ENCODE measurements around the gene FBXO22.
A peak's percentile ranks its signal among the peaks of the same experiment; 100 is the strongest.
"Not testable (repeated sequence)": the region's sequence is repeated elsewhere in the genome, so short reads cannot be mapped to it uniquely, and the experiment has no call there.

FBXO22 gene

DNA sequence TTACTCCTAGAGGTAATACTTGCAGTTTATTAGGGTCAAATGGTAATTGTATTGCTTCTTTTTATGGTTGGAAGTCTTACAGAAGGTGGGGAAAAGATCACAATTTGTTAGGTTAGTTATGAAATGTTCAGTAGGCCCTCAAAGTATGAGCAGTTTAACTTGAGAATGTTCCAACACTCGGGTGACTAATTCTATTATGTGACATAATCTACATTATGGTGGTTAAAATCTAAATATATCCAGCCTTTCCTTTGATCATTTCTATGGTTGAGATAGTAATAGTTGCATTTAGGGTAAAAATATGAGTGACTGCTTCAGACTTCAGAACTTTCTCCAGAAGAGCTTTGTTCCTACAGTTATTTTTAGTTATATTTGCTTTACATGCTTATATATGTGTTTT lies 19.6 kb upstream of the FBXO22 start:
- in situ Hi-C loops (cut with HindIII; ENCODE audit: low pct_unique_long_range_greater_than_20kb, low sequenced_read_pairs), result no loop called here
- TF ChIP-seq JUND (IDR thresholded peaks at IDR 0.05; ENCODE audit: low read depth), result no peak
- no peak for DNase-seq (ENCODE audit: low read depth in 1 of 2, low spot score in 1 of 2)

DNA sequence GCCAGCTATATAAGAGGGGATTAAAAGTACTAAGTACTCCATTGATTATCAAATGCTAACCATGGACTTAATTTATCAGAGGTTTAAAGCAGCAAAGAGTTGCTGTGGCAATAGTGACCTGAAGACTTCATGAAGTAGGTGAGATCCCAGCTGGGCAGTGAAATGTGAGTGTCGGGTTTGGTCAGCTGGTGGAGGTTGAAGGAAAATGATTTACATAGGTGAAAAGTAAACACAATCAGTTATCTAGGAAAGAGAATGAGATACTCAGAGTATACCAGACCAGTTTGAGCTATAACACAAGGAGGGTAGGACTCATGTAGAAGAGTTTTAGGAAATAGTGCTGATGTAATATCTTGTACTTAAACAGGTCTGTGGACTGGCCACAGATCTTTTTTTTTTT lies 16.5 kb upstream of the FBXO22 start:
- DNase-seq (ENCODE audit: low read depth in 1 of 2, low spot score in 1 of 2), result no peak
- no peak for TF ChIP-seq JUND (IDR thresholded peaks at IDR 0.05; ENCODE audit: low read depth)
- in situ Hi-C loops (cut with HindIII; ENCODE audit: low pct_unique_long_range_greater_than_20kb, low sequenced_read_pairs), result no loop called here

- in situ Hi-C loops (cut with HindIII; ENCODE audit: low pct_unique_long_range_greater_than_20kb, low sequenced_read_pairs), result no loop called here
- no peak for DNase-seq (ENCODE audit: low read depth in 1 of 2, low spot score in 1 of 2)
- TF ChIP-seq JUND (IDR thresholded peaks at IDR 0.05; ENCODE audit: low read depth), result no peak
Observed at GRCh38 chr15:75891895-75892294, 11.8 kb upstream of the FBXO22 start.

DNA sequence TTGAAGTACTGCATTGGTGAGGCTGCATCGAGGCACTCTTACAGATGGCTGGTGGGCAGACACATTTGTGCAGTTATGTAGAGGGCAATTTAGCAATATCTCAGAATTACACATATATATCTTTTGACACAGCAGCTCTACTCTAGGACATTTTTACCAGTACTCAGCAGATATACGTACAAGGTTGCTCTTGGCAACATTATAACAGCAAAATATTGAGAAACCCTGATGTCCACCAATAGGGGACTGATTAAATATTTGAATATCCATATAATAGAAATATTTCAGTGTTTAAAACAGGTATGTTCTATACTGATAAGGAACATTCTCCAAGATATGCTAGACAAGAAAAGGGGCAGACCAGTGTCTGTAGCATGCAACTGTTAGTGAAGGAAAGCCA lies 7.9 kb upstream of the FBXO22 start:
- no peak for DNase-seq (ENCODE audit: low read depth in 1 of 2, low spot score in 1 of 2)
- no peak for TF ChIP-seq JUND (IDR thresholded peaks at IDR 0.05; ENCODE audit: low read depth)
- in situ Hi-C loops (cut with HindIII; ENCODE audit: low pct_unique_long_range_greater_than_20kb, low sequenced_read_pairs), result no loop called here

DNA sequence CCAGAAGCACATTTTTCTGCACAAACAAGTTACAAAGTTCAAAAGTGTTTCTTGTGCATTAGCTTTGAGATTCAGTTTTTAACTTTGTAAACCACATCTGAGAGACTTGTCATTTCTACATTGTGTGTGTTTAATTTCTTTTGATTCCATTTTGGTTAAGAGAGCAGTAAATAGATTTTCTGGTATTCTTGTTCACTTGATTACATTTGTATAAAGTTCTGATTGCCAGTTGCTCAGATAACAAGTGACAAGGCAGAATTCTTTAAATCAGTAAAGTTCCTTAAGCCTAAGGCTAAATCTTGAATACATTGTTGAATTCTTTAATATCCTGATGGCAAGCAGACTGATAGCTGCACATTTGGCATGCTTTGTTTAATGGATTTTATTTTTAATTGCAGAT lies 3.1 kb upstream of the FBXO22 start:
- in situ Hi-C loops (cut with HindIII; ENCODE audit: low pct_unique_long_range_greater_than_20kb, low sequenced_read_pairs), result no loop called here
- DNase-seq (ENCODE audit: low read depth in 1 of 2, low spot score in 1 of 2), result no peak
- TF ChIP-seq JUND (IDR thresholded peaks at IDR 0.05; ENCODE audit: low read depth), result no peak

DNA sequence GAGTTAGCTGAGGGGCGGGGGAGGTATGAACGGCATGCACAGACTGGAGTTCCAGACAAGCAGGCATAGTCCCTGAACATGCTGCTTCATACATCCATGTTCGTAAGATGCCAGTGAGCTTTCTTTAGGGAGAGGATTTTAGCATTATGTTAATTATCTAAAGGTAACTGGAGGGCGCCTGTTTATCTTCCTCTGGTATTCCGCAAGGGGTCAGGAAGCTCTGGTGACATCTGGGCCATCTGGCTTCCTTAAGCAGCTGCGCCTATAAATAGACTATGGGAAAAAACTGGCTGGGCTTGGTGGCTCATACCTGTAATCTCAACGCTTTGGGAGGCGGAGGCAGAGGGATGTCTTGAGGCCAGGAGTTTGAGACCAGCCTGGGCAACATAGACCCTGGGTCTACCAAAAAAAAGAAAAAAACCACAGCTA lies 1.5 kb upstream of the FBXO22 start:
- no peak for TF ChIP-seq JUND (IDR thresholded peaks at IDR 0.05; ENCODE audit: low read depth)
- in situ Hi-C loops (cut with HindIII; ENCODE audit: low pct_unique_long_range_greater_than_20kb, low sequenced_read_pairs), result no loop called here
- no peak for DNase-seq (ENCODE audit: low read depth in 1 of 2, low spot score in 1 of 2)

DNA sequence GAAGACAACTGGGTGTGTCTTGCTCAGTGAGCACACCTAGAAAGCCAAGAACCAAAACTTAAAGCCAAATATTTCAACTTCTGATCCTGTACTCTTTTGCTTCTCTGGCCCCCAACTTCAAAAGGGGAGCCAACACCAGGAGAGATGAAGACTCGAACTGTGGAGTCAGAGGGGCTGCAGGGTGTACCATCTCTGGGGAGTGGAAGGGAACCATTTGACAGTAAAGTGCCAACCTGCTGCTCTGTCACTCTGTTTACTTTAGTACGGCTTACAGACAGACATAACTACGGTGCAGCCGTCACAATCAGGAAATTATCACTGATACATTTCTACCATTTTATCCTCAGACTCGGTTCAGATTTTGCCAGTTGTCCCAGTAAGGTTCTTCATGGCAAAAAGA lies 1.6 kb downstream of the FBXO22 start:
- DNase-seq (ENCODE audit: low read depth in 1 of 2, low spot score in 1 of 2), result no peak
- in situ Hi-C loops (cut with HindIII; ENCODE audit: low pct_unique_long_range_greater_than_20kb, low sequenced_read_pairs), result no loop called here
- TF ChIP-seq JUND (IDR thresholded peaks at IDR 0.05; ENCODE audit: low read depth), result no peak

DNA sequence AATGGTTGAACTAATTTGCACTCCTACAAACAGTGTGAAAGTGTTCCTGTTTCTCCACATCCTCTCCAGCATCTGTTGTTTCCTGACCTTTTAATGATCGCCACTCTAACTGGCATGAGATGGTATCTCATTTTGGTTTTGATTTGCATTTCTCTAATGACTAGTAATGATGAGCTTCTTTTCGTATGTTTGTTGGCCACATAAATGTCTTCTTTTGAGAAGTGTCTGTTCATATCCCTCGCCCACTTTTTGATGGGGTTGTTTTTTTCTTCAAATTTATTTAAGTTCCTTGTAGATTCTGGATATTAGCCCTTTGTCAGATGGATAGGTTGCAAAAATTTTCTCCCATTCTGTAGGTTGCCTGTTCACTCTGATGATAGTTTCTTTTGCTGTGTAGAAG lies 6.7 kb downstream of the FBXO22 start:
- DNase-seq (ENCODE audit: low read depth in 1 of 2, low spot score in 1 of 2); in situ Hi-C loops (cut with HindIII; ENCODE audit: low pct_unique_long_range_greater_than_20kb, low sequenced_read_pairs): not testable (repeated sequence)

GRCh38 chr15:75916978-75917377 lies 13.3 kb downstream of the FBXO22 start:
- TF ChIP-seq JUND (IDR thresholded peaks at IDR 0.05; ENCODE audit: low read depth), result no peak
- DNase-seq (ENCODE audit: low read depth in 1 of 2, low spot score in 1 of 2), result no peak
- in situ Hi-C loops (cut with HindIII; ENCODE audit: low pct_unique_long_range_greater_than_20kb, low sequenced_read_pairs), result no loop called here

DNA sequence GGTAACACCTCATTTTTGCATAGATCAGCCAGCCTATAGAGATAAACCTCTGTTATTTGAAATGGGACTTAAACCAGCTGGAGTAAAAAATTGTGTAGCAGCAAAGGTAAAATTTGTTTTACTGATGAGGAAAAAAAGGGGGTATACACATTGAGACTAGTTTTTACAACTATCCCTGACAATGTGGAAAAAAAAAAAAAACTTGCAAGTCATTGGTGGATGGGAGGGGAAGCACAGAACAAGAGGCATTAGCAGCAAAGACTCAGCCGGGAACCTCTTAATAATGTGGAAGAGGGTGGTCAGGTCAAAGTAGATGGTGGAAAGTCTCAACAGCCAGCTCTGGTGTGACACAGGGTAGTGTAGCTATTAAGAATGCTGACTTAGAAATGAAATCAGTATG lies 14.5 kb downstream of the FBXO22 start:
- DNase-seq (ENCODE audit: low read depth in 1 of 2, low spot score in 1 of 2), result no peak
- no peak for TF ChIP-seq JUND (IDR thresholded peaks at IDR 0.05; ENCODE audit: low read depth)
- in situ Hi-C loops (cut with HindIII; ENCODE audit: low pct_unique_long_range_greater_than_20kb, low sequenced_read_pairs), result no loop called here

GRCh38 chr15:75920079-75920478 lies 16.4 kb downstream of the FBXO22 start:
- DNase-seq (ENCODE audit: low read depth in 1 of 2, low spot score in 1 of 2), result no peak
- in situ Hi-C loops (cut with HindIII; ENCODE audit: low pct_unique_long_range_greater_than_20kb, low sequenced_read_pairs), result no loop called here
- no peak for TF ChIP-seq JUND (IDR thresholded peaks at IDR 0.05; ENCODE audit: low read depth)

GRCh38 chr15:75921732-75922703 lies 18.3 kb downstream of the FBXO22 start:
- in situ Hi-C loops (cut with HindIII; ENCODE audit: low pct_unique_long_range_greater_than_20kb, low sequenced_read_pairs), result no loop called here

GRCh38 chr15:75923756-75924155 lies 20.1 kb downstream of the FBXO22 start:
- no peak for DNase-seq (ENCODE audit: low read depth in 1 of 2, low spot score in 1 of 2)
- TF ChIP-seq JUND (IDR thresholded peaks at IDR 0.05; ENCODE audit: low read depth), result no peak
- in situ Hi-C loops (cut with HindIII; ENCODE audit: low pct_unique_long_range_greater_than_20kb, low sequenced_read_pairs), result no loop called here

More at GRCh38 chr15:75921732-75922703, 18.3 kb downstream of the FBXO22 start:
- DNase-seq (ENCODE audit: low read depth in 1 of 2, low spot score in 1 of 2), result peak in 1 of 2 experiments; percentile 57
- TF ChIP-seq JUND (IDR thresholded peaks at IDR 0.05; ENCODE audit: low read depth), result no peak

DNA sequence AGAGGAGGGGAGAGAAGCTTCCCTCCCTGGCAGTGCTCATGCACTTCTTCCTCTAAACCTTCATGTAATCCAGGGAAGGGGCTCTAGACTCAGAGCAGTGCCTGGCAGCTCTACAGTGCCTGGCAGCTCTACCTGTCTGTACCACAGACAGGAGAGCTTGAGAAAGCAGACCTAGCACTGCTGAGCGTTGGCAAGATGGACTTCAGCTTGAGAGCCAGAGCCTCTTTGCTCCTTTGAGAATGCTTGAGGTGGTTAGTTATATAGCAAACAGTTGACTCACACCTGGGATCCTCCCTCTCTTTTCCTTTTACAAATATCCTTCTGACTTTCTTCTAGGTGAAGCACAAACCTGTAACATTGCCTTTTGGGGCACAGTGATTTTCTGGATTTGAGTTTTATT lies 20.9 kb downstream of the FBXO22 start:
- in situ Hi-C loops (cut with HindIII; ENCODE audit: low pct_unique_long_range_greater_than_20kb, low sequenced_read_pairs), result no loop called here
- TF ChIP-seq JUND (IDR thresholded peaks at IDR 0.05; ENCODE audit: low read depth), result no peak
- DNase-seq (ENCODE audit: low read depth in 1 of 2, low spot score in 1 of 2), result no peak

All from T47D (cell line).